Measurements from ENCODE around the gene GPR183. TPM values are rescaled to one million over a fixed set of nuclear protein-coding genes. Genes with fewer than 3 reads are reported as not detected.

GPR183 gene
- total and polyA plus RNA-seq, 2 donors (not counting 1 experiment from before 2014, with no cell fraction given), result 0.27 TPM; not detected in 1

DNA sequence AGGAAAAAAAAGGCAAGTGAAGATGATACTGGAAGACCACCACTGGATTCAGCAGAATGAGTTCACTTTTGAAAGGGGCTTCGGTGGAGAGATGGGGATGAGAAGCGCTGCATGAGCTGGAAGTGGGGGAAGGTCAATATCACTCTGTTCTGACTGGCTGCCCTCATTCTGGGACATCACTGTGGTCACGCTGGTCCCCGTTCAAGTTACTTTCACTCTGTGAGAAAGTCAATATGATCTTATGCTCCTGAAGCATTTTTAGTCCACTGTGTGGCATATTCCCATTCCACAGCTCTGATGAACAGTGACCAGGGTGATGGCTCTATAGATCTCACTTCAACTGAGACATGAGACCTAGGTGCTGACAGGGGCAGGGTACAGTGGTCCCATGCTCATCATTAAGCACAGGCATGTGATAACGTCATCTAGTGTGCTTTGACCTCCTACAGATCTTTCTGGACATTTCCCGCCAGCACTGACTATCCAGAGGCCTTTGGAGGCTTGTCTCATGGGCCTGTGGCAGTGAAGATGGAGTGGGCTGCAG, 40.2 kb upstream of the GPR183 start:
- H3K4me3 ChIP-seq (replicated peaks in 1 of 4; ENCODE audit: control extremely low read depth in 1 of 4, insufficient read depth in 1 of 4, low read depth in 3 of 4, low read length in 4 of 4), result no peak overlapping the region
- no peak overlapping the region for H3K9ac ChIP-seq (ENCODE audit: insufficient read depth, low read length)
- H4K20me1 ChIP-seq (ENCODE audit: control insufficient read depth, extremely low read depth, insufficient read depth, low read length), result no peaks in the 10 kb centered on the region
- DNase-seq (ENCODE audit: low read depth in 2 of 2), result no peak
- no peaks in the 10 kb centered on the region for H3K79me2 ChIP-seq (ENCODE audit: control insufficient read depth, insufficient read depth, low read length)
- no peak overlapping the region for H2AFZ ChIP-seq (ENCODE audit: low read length)
- no peak overlapping the region for H3K27ac ChIP-seq (ENCODE audit: insufficient read depth, low read length)
- no peaks in the 10 kb centered on the region for H3K27me3 ChIP-seq (ENCODE audit: control insufficient read depth, insufficient read depth, low read length)
- no peaks in the 10 kb centered on the region for H3K36me3 ChIP-seq (ENCODE audit: control insufficient read depth, insufficient read depth, low read length)
- no peak overlapping the region for H3K4me2 ChIP-seq (ENCODE audit: extremely low read depth, insufficient read depth, low read length)
- no peaks in the 10 kb centered on the region for H3K4me1 ChIP-seq (ENCODE audit: control insufficient read depth, extremely low read depth, insufficient read depth, low read length)
- H3K9me3 ChIP-seq (ENCODE audit: control insufficient read depth, insufficient read depth, low read depth, low read length), result no peaks in the 10 kb centered on the region
- no peak for TF ChIP-seq EZH2 (IDR thresholded peaks at IDR 0.05; ENCODE audit: low read length, missing control alignments)
- TF ChIP-seq, protein P1, sequence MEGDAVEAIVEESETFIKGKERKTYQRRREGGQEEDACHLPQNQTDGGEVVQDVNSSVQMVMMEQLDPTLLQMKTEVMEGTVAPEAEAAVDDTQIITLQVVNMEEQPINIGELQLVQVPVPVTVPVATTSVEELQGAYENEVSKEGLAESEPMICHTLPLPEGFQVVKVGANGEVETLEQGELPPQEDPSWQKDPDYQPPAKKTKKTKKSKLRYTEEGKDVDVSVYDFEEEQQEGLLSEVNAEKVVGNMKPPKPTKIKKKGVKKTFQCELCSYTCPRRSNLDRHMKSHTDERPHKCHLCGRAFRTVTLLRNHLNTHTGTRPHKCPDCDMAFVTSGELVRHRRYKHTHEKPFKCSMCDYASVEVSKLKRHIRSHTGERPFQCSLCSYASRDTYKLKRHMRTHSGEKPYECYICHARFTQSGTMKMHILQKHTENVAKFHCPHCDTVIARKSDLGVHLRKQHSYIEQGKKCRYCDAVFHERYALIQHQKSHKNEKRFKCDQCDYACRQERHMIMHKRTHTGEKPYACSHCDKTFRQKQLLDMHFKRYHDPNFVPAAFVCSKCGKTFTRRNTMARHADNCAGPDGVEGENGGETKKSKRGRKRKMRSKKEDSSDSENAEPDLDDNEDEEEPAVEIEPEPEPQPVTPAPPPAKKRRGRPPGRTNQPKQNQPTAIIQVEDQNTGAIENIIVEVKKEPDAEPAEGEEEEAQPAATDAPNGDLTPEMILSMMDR (conservative IDR thresholded peaks at IDR 0.05 in 1 of 2, IDR thresholded peaks at IDR 0.05 in 1 of 2; ENCODE audit: low read depth in 1 of 2, low read length in 2 of 2), result no peak

DNA sequence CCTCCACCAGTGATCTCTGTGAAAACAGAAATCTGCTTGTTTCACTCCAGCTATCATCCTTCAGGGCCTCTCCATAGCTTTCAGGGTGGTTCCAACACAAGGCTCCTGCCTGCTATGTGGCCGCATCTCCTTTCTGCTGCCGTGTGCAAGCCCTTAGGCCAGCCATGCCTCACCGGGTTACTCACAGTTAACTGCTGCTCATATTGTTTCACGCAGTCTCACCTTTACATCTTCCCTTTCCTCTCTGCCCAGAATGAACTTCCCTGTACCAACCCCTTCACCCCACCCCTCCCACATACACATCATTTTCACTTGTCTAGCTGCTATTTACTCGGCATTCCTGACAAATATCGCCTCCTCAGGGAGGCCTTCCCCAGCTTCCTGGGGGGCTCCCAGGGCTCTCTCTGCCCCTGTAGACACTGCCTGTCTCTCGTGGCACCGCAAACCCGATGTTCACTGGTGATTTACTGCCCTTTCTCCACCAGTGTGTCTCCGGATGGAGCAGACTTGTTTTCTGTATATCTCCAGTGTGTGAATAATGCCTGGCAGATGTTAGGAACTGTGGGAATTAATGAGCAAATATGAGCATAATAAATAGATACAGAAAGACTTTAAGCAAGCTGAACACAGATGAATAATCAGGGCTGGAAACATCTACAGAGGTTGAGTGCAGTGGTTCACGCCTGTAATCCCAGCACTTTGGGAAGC, 39.3 kb upstream of the GPR183 start:
- Histone ChIP-seq H3K36me3 (ENCODE audit: control insufficient read depth, insufficient read depth, low read length) (no peaks in the 10 kb centered on the region), H3K27ac (ENCODE audit: insufficient read depth, low read length) (no peak overlapping the region), H3K9me3 (ENCODE audit: control insufficient read depth, insufficient read depth, low read depth, low read length) (no peaks in the 10 kb centered on the region), H2AFZ (ENCODE audit: low read length) (no peak overlapping the region), H3K4me3 (replicated peaks in 1 of 4; ENCODE audit: control extremely low read depth in 1 of 4, insufficient read depth in 1 of 4, low read depth in 3 of 4, low read length in 4 of 4) (no peak overlapping the region), H3K79me2 (ENCODE audit: control insufficient read depth, insufficient read depth, low read length) (no peaks in the 10 kb centered on the region), H3K27me3 (ENCODE audit: control insufficient read depth, insufficient read depth, low read length) (no peaks in the 10 kb centered on the region), H3K4me1 (ENCODE audit: control insufficient read depth, extremely low read depth, insufficient read depth, low read length) (no peaks in the 10 kb centered on the region), H3K9ac (ENCODE audit: insufficient read depth, low read length) (no peak overlapping the region), H3K4me2 (ENCODE audit: extremely low read depth, insufficient read depth, low read length) (no peak overlapping the region), H4K20me1 (ENCODE audit: control insufficient read depth, extremely low read depth, insufficient read depth, low read length) (no peaks in the 10 kb centered on the region)
- TF ChIP-seq, protein P1 (conservative IDR thresholded peaks at IDR 0.05 in 1 of 2, IDR thresholded peaks at IDR 0.05 in 1 of 2; ENCODE audit: low read depth in 1 of 2, low read length in 2 of 2), result no peak
- no peak for TF ChIP-seq EZH2 (IDR thresholded peaks at IDR 0.05; ENCODE audit: low read length, missing control alignments)
- no peak for DNase-seq (ENCODE audit: low read depth in 2 of 2)

DNA sequence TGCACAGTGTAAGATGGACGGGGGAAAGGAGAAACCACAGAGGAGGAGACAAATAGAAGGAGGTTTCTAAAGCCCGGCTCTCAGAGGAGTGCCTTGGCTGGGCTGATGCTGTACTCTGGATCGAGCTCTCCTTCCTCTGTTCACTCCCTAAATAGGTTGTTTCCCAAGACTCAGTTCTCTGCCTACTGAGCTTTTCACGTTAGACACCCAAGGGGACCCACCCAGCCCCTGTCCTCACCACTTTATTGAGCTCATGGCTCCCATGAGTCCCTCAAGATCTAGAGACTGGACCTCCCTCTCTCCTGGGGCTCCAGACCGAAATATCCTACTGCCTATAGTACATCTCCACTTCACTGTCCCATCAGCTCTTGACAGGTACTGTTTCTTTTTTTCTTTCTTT, 38.1 kb upstream of the GPR183 start:
- Histone ChIP-seq H3K27me3 (ENCODE audit: control insufficient read depth, insufficient read depth, low read length) (no peaks in the 10 kb centered on the region), H2AFZ (ENCODE audit: low read length) (no peak overlapping the region), H3K36me3 (ENCODE audit: control insufficient read depth, insufficient read depth, low read length) (no peaks in the 10 kb centered on the region), H3K4me1 (ENCODE audit: control insufficient read depth, extremely low read depth, insufficient read depth, low read length) (no peaks in the 10 kb centered on the region), H3K9me3 (ENCODE audit: control insufficient read depth, insufficient read depth, low read depth, low read length) (no peaks in the 10 kb centered on the region), H3K4me2 (ENCODE audit: extremely low read depth, insufficient read depth, low read length) (no peak overlapping the region), H4K20me1 (ENCODE audit: control insufficient read depth, extremely low read depth, insufficient read depth, low read length) (no peaks in the 10 kb centered on the region), H3K79me2 (ENCODE audit: control insufficient read depth, insufficient read depth, low read length) (no peaks in the 10 kb centered on the region), H3K9ac (ENCODE audit: insufficient read depth, low read length) (no peak overlapping the region), H3K27ac (ENCODE audit: insufficient read depth, low read length) (no peak overlapping the region), H3K4me3 (replicated peaks in 1 of 4; ENCODE audit: control extremely low read depth in 1 of 4, insufficient read depth in 1 of 4, low read depth in 3 of 4, low read length in 4 of 4) (no peak overlapping the region)
- no peak for DNase-seq (ENCODE audit: low read depth in 2 of 2)
- TF ChIP-seq, protein P1 (conservative IDR thresholded peaks at IDR 0.05 in 1 of 2, IDR thresholded peaks at IDR 0.05 in 1 of 2; ENCODE audit: low read depth in 1 of 2, low read length in 2 of 2), result no peak
- TF ChIP-seq EZH2 (IDR thresholded peaks at IDR 0.05; ENCODE audit: low read length, missing control alignments), result no peak
